IPS DF 19.7 (cell line): ENCODE results near the gene GABRG2.
A peak's percentile ranks its signal among the peaks of the same experiment; 100 is the strongest.
"Not testable (repeated sequence)": the region's sequence is repeated elsewhere in the genome, so short reads cannot be mapped to it uniquely, and the experiment has no call there.

Experiments used
- DNase-seq: peaks from one replicate; pipeline ENCODE4 v3.0.0-alpha.2; 2013; ENCODE audit warnings: low read depth, low spot score

GABRG2 gene

GRCh38 chr5:162067655-162068411, at the start of gene GABRG2:
GABRG2 (plus strand) TSS chr5:162067773; CDS start chr5:162068000, 227 bp downstream.
- DNase-seq, result no peak

- no peak for DNase-seq
Measured at GRCh38 chr5:162025312-162025711, 42.3 kb upstream of the GABRG2 start.

GRCh38 chr5:162026803-162027202, 40.8 kb upstream of the GABRG2 start:
- no peak for DNase-seq

- no peak for DNase-seq
Measured at GRCh38 chr5:162037431-162037830, 30.1 kb upstream of the GABRG2 start.

DNA sequence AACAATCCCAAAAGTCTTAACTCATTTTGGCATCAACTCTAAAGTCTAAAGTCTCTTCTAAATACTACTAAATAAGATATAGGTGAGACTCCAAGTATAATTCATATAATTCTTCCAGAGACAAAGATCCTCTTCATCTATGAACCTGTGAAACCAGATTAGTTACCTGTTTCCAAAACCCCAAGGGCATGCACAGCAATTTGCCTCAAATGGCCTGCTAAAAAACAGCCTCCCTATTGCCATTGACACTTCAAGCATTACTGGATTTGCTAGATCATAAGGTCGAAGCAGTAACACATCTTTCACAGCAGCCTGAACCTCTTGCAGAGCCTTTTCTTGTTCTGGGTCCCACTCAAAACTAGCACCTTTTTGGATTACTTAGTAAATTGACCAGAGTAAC, 20.3 kb upstream of the GABRG2 start:
- DNase-seq, result no peak

DNA sequence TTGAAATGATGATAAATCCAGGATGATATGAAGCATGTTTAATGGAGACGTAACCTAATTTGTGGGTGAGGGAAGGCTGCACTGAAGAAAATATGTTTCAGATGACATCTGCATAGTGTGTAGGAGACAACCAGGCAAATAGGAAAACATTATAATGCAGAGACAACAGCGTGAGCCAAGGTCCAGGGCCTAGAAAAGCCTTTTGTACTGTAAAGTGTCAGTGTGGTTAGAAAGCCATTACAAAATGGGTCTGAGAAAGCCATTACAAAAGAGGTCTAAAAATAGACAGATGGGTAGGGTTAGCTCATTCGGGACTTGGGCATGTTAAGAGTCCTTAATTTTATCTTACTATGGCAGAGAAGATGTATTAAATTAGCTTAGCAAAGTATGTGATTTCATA, 14.9 kb upstream of the GABRG2 start:
- no peak for DNase-seq

GRCh38 chr5:162055095-162055494, 12.5 kb upstream of the GABRG2 start:
- not testable (repeated sequence) for DNase-seq

GRCh38 chr5:162067162-162067561, 411 bp upstream of the GABRG2 start:
- DNase-seq, result no peak

- DNase-seq, result peak; percentile 88
Measured at GRCh38 chr5:162068412-162068811, 839 bp downstream of the GABRG2 start.

DNA sequence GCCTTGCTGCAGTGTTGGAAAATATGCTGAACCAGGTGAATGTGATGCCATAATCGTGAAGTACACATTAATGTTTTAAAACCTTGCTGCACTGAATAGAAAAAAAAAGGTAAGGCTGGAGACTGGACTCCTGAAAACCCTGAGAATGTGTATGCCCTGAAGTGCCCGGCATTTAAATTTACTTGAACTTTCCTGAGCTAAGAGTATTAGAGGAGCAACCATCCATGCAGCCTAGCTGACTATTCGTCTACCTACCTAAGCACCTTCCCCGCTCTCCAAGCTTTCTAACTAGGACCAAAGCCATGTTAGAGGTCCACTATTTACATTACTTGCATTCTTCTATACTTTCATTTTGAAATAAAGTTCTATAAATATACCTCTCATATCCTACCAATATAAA, 1.4 kb downstream of the GABRG2 start:
- no peak for DNase-seq

DNA sequence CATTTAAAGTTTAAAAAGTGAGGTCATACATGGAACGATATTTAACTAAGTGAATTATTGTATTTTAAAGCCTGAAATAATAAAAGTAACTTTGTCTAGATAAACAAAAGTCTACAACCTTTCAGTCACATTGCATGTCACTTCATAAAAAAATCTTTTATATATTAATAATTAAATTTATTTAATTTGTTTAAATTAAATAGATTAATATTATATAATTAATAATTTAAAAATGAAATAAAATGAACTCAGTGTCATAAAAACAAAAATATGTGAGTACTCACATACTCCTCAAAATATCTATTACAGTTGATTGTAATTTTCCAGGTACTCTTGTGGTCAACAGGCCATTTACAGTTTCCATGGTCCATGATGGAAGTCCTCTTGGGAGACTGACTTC, 11.2 kb downstream of the GABRG2 start:
- DNase-seq, result no peak

- no peak for DNase-seq
Measured at GRCh38 chr5:162091336-162091735, 23.8 kb downstream of the GABRG2 start.

DNA sequence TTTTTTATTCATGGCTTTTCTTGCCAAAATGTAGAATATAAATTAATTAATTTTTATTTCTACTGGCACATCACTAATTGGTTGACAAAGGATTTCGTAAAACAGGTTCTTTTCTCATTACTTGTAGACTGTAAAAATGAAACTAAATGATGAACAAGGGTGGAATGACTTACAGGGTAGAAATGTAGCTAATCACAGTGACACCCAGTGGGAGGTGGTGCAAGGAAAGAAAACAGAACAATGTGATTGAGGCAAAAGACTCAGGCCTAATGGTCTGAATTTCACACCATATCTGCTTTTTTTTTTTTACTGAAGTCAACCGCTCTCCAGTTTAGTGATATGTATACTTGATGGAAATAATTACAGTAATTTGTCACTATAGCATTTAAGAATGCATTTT, 28.9 kb downstream of the GABRG2 start:
- DNase-seq, result peak; percentile 3

DNA sequence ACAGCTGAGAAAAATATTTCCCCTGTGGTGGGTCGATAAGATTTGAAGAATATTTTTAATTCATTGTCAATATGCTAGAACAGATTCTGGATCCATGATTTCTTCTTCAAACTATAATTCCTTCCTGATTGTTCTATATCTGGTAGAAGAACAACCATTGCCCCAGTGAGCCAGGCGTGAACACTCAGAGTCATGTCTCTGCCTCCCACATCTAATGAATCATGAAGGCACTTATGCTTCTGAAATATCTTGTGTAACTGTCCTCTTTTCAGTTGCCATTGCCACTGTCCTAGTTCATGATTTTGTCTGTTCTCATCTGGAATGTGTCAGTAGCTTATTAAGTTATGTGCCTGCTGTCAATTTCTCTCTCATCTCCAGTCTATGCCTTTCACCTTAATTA, 40.0 kb downstream of the GABRG2 start:
- no peak for DNase-seq

DNA sequence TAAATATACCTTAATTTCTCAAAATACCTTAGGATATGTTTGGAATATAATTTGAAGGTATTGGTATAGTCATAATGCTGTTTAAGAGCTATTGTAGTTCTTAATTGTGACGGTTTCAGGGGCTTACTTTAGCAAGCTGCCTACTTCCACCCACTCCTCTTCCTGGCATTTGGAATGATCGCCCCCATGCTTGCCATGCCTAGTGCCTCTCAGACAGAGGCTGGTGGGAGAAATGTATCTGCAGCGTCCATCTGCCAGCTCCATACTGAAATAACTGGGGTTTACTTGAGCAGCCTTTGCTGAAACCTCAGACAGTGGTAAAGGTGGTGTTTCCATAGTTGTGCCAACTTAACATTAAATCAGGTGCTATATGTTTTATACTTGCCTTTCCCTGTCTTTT, 52.2 kb downstream of the GABRG2 start:
- no peak for DNase-seq

DNA sequence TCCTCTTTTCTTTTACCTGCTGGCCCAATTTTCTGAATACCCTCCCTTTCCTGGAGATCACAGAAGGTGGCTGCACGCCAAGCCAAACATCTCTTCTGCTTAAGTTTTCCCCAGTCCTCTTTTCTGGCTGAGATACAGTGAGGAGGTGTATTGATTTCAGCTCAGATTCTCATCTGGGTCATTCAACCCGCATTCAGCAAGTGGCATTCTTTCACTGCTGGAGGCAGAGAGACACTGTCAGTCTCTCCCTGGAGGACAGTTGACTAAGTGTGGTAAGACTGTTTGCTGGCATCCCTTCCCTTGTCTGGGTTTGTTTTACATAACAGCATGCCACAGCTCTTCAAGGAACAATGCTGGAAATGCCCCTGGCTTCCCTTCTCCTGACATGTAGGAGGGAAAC, 60.5 kb downstream of the GABRG2 start:
- DNase-seq, result peak; percentile 83

- DNase-seq, result no peak
Measured at GRCh38 chr5:162132348-162132747, 64.8 kb downstream of the GABRG2 start.

GRCh38 chr5:162139190-162139589, 71.6 kb downstream of the GABRG2 start:
- no peak for DNase-seq

DNA sequence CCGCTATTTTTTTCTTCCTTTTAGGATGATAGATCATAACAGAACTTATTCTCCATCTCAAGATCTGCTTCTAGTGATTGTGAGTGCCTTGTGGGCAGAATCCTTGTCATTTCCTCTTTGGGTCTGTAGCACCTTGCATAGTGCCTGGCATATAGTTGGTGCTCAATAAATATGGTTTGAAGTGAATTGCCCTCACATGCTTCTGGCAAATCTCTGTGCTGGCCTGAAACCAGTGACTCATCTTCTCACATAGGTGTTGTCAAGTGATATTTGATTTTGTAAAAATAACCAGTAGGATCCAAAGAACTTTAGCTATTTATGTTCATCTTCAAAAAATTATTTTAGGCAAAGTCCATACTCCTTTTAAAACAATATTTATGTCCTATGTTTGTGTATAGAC, 86.7 kb downstream of the GABRG2 start:
- no peak for DNase-seq

DNA sequence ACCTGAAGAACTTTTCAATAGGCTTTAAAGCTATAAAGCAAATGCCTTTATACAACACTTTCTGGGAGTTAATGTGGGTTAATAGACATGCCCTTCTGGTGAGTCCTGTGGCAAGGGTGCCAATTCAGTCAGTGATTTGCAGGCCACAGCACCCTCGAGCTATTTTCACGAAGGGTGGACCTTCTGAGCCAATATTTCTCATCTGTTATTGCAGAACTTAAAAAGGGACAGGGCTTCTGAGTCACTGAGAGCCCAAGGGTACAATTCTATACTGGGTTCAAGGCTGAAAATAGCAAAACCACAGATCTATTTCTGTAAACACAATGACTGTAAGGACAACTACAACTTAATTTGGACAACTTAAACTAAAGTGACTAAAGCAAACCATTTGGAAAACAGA, 92.8 kb downstream of the GABRG2 start:
- DNase-seq, result no peak

- DNase-seq, result no peak
Measured at GRCh38 chr5:162163663-162164062, 96.1 kb downstream of the GABRG2 start.

DNA sequence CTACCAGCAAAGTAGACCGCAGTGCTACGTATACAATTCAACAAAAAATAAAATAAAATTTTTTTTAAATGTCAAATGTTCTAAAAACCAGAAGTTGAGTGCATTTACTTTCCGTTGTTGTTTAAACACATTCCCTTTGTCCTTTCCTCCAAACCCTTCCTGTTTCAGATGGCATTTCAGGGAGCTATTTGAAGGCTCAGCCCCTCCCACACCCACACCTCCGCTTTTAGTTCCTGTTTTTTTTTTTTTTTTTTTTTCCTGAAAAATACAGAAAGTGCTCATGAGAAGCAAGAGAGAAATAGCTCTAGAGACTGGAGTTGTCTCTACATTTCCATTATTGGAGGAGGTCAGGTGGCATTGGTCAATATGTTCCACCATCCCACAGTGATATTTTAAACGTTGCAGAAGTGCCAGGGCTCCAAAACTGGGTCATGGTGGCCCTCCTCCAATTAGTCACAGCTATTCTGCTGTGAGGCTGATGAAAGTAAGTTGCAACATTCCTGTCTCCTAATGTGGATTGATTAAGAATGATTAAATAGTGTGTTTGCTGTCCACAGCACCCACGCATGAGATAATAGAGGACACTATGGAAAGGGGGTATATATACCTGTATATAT, 106.9 kb downstream of the GABRG2 start:
- DNase-seq, result peak; percentile 5

DNA sequence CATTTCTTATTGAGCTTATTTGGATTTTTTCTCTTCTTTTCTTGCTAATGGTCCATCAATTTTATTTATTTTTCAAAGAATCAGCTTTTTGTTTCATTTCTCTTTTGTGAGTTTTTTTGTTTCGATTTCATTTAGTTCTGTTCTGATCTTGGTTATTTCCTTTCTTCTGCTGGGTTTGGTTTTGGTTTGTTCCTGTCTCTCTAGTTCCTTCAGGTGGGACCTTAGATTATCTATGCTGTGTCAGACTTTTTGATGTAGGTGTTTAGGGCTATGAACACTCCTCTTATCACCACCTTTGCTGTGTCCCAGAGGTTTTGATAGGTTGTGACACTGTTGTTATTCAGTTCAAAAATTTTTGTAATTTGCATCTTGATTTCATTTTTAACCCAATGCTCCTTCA, 119.8 kb downstream of the GABRG2 start:
- DNase-seq, result no peak
